CD8-positive, alpha-beta memory T cell (primary cell): ENCODE measurements around the gene HMCN1. TPM values are rescaled to one million over a fixed set of nuclear protein-coding genes. Genes with fewer than 3 reads are reported as not detected.
"Not testable (repeated sequence)": the region's sequence is repeated elsewhere in the genome, so short reads cannot be mapped to it uniquely, and the experiment has no call there.

ENCODE experiments used
- CTCF ChIA-PET: fragments of 350-600 bp; sonication (Branson Sonifier 250); formaldehyde crosslinking; loops from one replicate; lab custom pipeline; 2021; ENCODE audit warnings: antibody characterized with exemption; lab: Charles Lee
- POLR2A ChIA-PET: fragments of 350-600 bp; sonication (Branson Sonifier 250); formaldehyde crosslinking; loops from one replicate; lab custom pipeline; 2021; ENCODE audit warnings: antibody characterized with exemption; lab: Charles Lee
- DNase-seq, 5 donors: peaks; one replicate each; pipeline versions ENCODE4 v3.0.0 to v3.0.0-alpha.2; 2020 to 2022; ENCODE audit warnings: mixed read lengths in 1 of 5
- H3K27ac ChIP-seq: one replicate; pipeline ENCODE4 v1.7.0; 2013; ENCODE audit warnings: low read depth, mild to moderate bottlenecking, low read length, moderate library complexity
- H3K27me3 ChIP-seq: 2 replicates; pipeline ENCODE4 v1.7.0; 2013; ENCODE audit warnings: low read length, mild to moderate bottlenecking; ENCODE audit not compliant: insufficient read depth, poor library complexity, severe bottlenecking
- H3K36me3 ChIP-seq: 2 replicates; pipeline ENCODE4 v1.7.0; 2013; ENCODE audit warnings: mild to moderate bottlenecking, low read length, moderate library complexity; ENCODE audit not compliant: insufficient read depth
- H3K4me1 ChIP-seq: 2 replicates; pipeline ENCODE4 v1.7.0; 2013; ENCODE audit warnings: mild to moderate bottlenecking, low read length, moderate library complexity; ENCODE audit not compliant: insufficient read depth
- H3K4me3 ChIP-seq: 2 replicates; pipeline ENCODE4 v1.7.0; 2013; ENCODE audit warnings: mild to moderate bottlenecking, low read length
- H3K9me3 ChIP-seq: 2 replicates; pipeline ENCODE4 v1.7.0; 2013; ENCODE audit warnings: mild to moderate bottlenecking, low read length
- H3K27ac Mint-ChIP-seq, 8 donors: one replicate each; pipeline ENCODE4 v1.8.0; 2020 to 2021; ENCODE audit warnings: mixed read lengths in 8 of 8, mild to moderate bottlenecking in 6 of 8, inconsistent platforms in 3 of 8, moderate library complexity in 3 of 8
- H3K27me3 Mint-ChIP-seq, 2 donors: one replicate each; pipeline ENCODE4 v1.8.0; 2020 to 2021; ENCODE audit warnings: mixed read lengths in 2 of 2, mild to moderate bottlenecking in 1 of 2, moderate library complexity in 1 of 2
- H3K36me3 Mint-ChIP-seq, 3 donors: one replicate each; pipeline ENCODE4 v1.8.0; 2020 to 2021; ENCODE audit warnings: mixed read lengths in 3 of 3, inconsistent platforms in 1 of 3, mild to moderate bottlenecking in 1 of 3
- H3K4me1 Mint-ChIP-seq, 3 donors: one replicate each; pipeline ENCODE4 v1.8.0; 2020 to 2021; ENCODE audit warnings: mixed read lengths in 3 of 3, inconsistent platforms in 1 of 3, mild to moderate bottlenecking in 1 of 3
- H3K4me3 Mint-ChIP-seq, 7 donors: one replicate each; pipeline ENCODE4 v1.8.0; 2020 to 2021; ENCODE audit warnings: mixed read lengths in 7 of 7, mild to moderate bottlenecking in 6 of 7, moderate library complexity in 4 of 7, inconsistent platforms in 2 of 7
- H3K9me3 Mint-ChIP-seq, 5 donors: one replicate each; pipeline ENCODE4 v1.8.0; 2020 to 2022; ENCODE audit warnings: mixed read lengths in 5 of 5, mild to moderate bottlenecking in 3 of 5, moderate library complexity in 2 of 5, inconsistent platforms in 1 of 5
- polyA plus RNA-seq: library from polyadenylated mRNA; unstranded; fragments of 300-500 nt; fragmentation: Illumina TruSeq; gene quantifications from one replicate; pipeline ENCODE4 v1.2.3, GENCODE V29; 2021
- total RNA-seq, 2 experiments: library from RNA; stranded (reverse); gene quantifications; one replicate each; pipeline ENCODE4 v1.2.3, GENCODE V29; 2021

The HMCN1 gene
- total and polyA plus RNA-seq, 3 experiments from 2014 or later, result 0.02 to 0.04 TPM; not detected in 1

DNA sequence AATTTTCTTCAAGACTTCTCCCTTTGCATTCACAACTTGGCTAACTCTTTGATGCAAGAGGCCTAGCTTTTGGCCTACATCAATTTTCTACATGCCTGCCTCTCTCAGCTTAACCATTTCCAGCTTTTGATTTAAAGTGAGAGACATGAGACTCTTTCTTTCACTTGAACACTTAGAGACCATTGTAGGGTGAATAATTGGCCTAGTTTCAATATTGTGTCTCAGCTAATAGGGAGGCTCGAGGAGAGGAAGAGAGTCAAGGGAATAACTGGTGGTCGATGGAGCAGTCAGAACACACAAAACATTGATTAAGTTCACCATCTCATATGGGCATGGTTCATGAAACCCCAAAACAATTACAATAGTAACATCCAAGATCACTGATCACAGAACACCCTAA, 415.4 kb downstream of the HMCN1 start:
- Histone ChIP-seq H3K4me1 (no peaks in the 10 kb centered on the region), H3K4me3 (no peak overlapping the region), H3K27ac (no peak overlapping the region), H3K36me3 (no peaks in the 10 kb centered on the region), H3K9me3 (no peaks in the 10 kb centered on the region), H3K27me3 (no peaks in the 10 kb centered on the region)
- Mint-ChIP-seq H3K27ac (no peak overlapping the region), H3K4me1 (no peaks in the 10 kb centered on the region), H3K36me3 (no peaks in the 10 kb centered on the region), H3K9me3 (peaks cover 0 to 7% (median 0%) of the 10 kb centered on the region in 5 donors), H3K27me3 (no peaks in the 10 kb centered on the region), H3K4me3 (no peak overlapping the region)
- no peak for DNase-seq
- POLR2A ChIA-PET, result no interaction called here
- CTCF ChIA-PET, result no interaction called here

DNA sequence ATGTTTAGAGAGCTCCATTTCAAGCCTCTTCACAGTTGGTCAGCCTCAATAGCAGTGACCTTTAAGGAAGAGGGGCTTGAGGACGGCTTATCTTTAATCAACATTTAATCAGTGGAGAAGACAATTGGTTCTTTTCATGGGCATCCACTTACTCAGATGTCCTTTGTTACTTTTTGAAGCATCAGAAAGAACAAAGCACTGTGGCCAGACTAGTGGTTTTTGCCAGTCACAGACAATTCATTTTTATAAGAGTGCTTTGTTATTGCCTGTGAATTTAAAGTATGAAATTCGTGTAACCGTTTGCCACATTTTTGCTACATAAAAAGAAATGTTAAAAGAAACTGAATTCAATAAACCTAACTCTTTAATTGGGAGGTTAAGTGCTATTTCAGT, 418.0 kb downstream of the HMCN1 start:
- POLR2A ChIA-PET, result no interaction called here

GRCh38 chr1:186152620-186153239, 418.5 kb downstream of the HMCN1 start:
- H3K27ac Mint-ChIP-seq, result no peak overlapping the region
- H3K9me3 Mint-ChIP-seq, result no peaks in the 10 kb centered on the region
- CTCF ChIA-PET, result no interaction called here

More for the DNA sequence above, 418.0 kb downstream of the HMCN1 start:
- Histone ChIP-seq H3K4me1 (no peaks in the 10 kb centered on the region), H3K27ac (no peak overlapping the region), H3K9me3 (no peaks in the 10 kb centered on the region), H3K4me3 (no peak overlapping the region), H3K36me3 (no peaks in the 10 kb centered on the region), H3K27me3 (no peaks in the 10 kb centered on the region)
- CTCF ChIA-PET, result no interaction called here
- H3K27ac Mint-ChIP-seq, result no peak overlapping the region
- no peak for DNase-seq
- H3K36me3 Mint-ChIP-seq, result no peaks in the 10 kb centered on the region
- peaks cover 0 to under 1% (median 0%) of the 10 kb centered on the region in 5 donors for H3K9me3 Mint-ChIP-seq
- no peaks in the 10 kb centered on the region for H3K4me1 Mint-ChIP-seq
- no peaks in the 10 kb centered on the region for H3K27me3 Mint-ChIP-seq
- H3K4me3 Mint-ChIP-seq, result no peak overlapping the region

DNA sequence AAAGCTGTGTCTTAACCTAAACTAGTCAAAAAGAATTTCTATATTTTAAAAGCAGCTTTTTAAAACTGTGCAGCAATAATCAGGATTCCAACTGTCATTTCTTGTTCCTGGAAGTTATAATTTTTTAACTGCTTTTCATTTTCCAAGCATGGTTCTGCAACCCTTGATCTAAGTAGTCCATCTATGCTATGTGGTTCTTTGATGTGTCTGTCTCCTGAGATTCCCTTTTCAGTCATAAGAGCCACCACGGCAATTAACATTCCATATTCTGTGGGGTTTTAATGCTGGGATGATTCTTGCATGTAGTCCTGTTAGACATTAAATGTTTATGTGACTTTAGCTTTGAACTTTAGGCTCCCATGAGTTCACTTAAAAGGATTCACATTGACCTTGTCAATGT, 420.5 kb downstream of the HMCN1 start:
- Histone ChIP-seq H3K9me3 (no peaks in the 10 kb centered on the region), H3K27ac (no peak overlapping the region), H3K27me3 (no peaks in the 10 kb centered on the region), H3K4me3 (no peak overlapping the region), H3K36me3 (no peaks in the 10 kb centered on the region), H3K4me1 (no peaks in the 10 kb centered on the region)
- Mint-ChIP-seq H3K36me3 (no peaks in the 10 kb centered on the region), H3K27me3 (no peaks in the 10 kb centered on the region), H3K4me1 (no peaks in the 10 kb centered on the region), H3K9me3 (peaks cover 0 to 2% (median 0%) of the 10 kb centered on the region in 5 donors), H3K27ac (no peak overlapping the region), H3K4me3 (no peak overlapping the region)
- CTCF ChIA-PET, result no interaction called here
- POLR2A ChIA-PET, result no interaction called here
- DNase-seq, result no peak

More at GRCh38 chr1:186152620-186153239, 418.5 kb downstream of the HMCN1 start:
- POLR2A ChIA-PET, result no interaction called here
- no peaks in the 10 kb centered on the region for H3K4me1 Mint-ChIP-seq
- H3K4me3 ChIP-seq, result no peak overlapping the region
- no peaks in the 10 kb centered on the region for H3K27me3 ChIP-seq
- no peaks in the 10 kb centered on the region for H3K4me1 ChIP-seq
- no peak overlapping the region for H3K4me3 Mint-ChIP-seq
- no peaks in the 10 kb centered on the region for H3K27me3 Mint-ChIP-seq
- no peaks in the 10 kb centered on the region for H3K36me3 Mint-ChIP-seq
- no peak overlapping the region for H3K27ac ChIP-seq
- H3K36me3 ChIP-seq, result no peaks in the 10 kb centered on the region
- no peak for DNase-seq
- H3K9me3 ChIP-seq, result no peaks in the 10 kb centered on the region

DNA sequence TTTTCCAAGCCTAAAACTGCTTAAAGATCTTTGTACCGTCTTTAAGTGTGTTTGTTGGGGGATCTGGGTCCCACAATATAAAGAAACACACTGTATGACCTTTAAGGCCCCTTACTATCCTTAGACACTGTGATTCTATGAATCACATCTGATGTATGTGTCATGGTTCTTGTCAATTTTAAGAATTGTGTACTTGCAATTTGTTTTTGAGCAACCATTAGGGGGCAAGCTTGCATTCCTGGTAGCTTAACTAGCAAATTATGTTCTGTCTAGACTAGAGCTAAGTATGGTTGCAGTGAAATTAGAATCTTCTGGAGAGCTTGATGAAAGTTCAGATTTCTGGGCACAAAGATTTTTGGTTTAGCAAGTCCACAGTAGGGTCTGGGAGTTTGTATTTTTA, 421.4 kb downstream of the HMCN1 start:
- no peaks in the 10 kb centered on the region for H3K27me3 Mint-ChIP-seq
- CTCF ChIA-PET, result no interaction called here
- no peaks in the 10 kb centered on the region for H3K9me3 ChIP-seq
- H3K4me3 ChIP-seq, result no peak overlapping the region
- no peak overlapping the region for H3K27ac ChIP-seq
- H3K4me1 ChIP-seq, result no peaks in the 10 kb centered on the region
- H3K27ac Mint-ChIP-seq, result no peak overlapping the region
- H3K9me3 Mint-ChIP-seq, result peaks cover 0 to 2% (median 0%) of the 10 kb centered on the region in 5 donors
- DNase-seq, result no peak
- POLR2A ChIA-PET, result no interaction called here
- H3K36me3 ChIP-seq, result no peaks in the 10 kb centered on the region
- no peak overlapping the region for H3K4me3 Mint-ChIP-seq
- H3K36me3 Mint-ChIP-seq, result no peaks in the 10 kb centered on the region
- H3K27me3 ChIP-seq, result no peaks in the 10 kb centered on the region
- H3K4me1 Mint-ChIP-seq, result no peaks in the 10 kb centered on the region

DNA sequence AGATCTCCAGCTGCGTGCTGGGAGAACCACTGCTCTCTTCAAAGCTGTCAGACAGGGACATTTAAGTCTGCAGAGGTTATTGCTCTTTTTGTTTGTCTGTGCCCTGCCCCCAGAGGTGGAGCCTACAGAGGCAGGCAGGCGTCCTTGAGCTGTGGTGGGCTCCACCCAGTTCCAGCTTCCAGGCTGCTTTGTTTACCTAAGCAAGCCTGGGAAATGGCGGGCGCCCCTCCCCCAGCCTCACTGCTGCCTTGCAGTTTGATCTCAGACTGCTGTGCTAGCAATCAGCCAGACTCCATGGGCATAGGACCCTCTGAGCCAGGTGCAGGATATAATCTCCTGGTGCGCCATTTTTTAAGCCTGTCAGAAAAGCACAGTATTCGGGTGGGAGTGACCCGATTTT, 428.7 kb downstream of the HMCN1 start:
- H3K27me3 Mint-ChIP-seq, CTCF ChIA-PET, H3K36me3 ChIP-seq, H3K27me3 ChIP-seq, H3K27ac Mint-ChIP-seq, H3K27ac ChIP-seq, H3K4me3 Mint-ChIP-seq, DNase-seq, H3K4me1 ChIP-seq, H3K9me3 Mint-ChIP-seq, H3K36me3 Mint-ChIP-seq, H3K9me3 ChIP-seq, H3K4me3 ChIP-seq, H3K4me1 Mint-ChIP-seq, POLR2A ChIA-PET: not testable (repeated sequence)

DNA sequence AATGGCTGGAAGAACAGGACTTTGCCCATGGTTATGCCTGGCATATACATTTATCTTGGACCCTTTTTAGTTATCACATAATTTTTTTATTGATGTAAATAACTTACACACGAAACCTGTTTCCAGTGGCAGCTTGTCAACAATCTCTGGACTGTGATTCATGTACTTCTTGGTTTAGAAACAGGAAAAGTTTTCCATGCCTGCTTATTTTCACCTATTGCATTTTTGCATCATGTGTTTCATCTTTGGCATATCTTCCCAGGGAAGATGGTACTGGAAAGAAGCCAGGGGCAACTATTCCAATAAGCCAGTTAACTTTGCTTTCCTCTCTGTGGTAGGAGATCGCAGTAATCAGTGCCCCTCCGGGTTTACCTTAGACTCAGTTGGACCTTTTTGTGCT, 430.6 kb downstream of the HMCN1 start:
- H3K36me3 ChIP-seq, result no peaks in the 10 kb centered on the region
- no peaks in the 10 kb centered on the region for H3K4me1 ChIP-seq
- no peak overlapping the region for H3K27ac ChIP-seq
- Mint-ChIP-seq H3K36me3 (no peaks in the 10 kb centered on the region), H3K27ac (no peak overlapping the region), H3K9me3 (peaks cover 0 to 3% (median 2%) of the 10 kb centered on the region in 5 donors), H3K27me3 (peaks cover 7 to 8% of the 10 kb centered on the region in 2 donors), H3K4me3 (no peak overlapping the region), H3K4me1 (no peaks in the 10 kb centered on the region)
- ChIA-PET CTCF (no interaction called here), POLR2A (no interaction called here)
- no peak for DNase-seq
- no peaks in the 10 kb centered on the region for H3K27me3 ChIP-seq
- no peak overlapping the region for H3K4me3 ChIP-seq
- no peaks in the 10 kb centered on the region for H3K9me3 ChIP-seq

GRCh38 chr1:186165303-186165702, 431.1 kb downstream of the HMCN1 start:
- no peaks in the 10 kb centered on the region for H3K4me1 Mint-ChIP-seq
- POLR2A ChIA-PET, result no interaction called here
- H3K9me3 ChIP-seq, result no peaks in the 10 kb centered on the region
- H3K4me3 ChIP-seq, result no peak overlapping the region
- CTCF ChIA-PET, result no interaction called here
- no peaks in the 10 kb centered on the region for H3K27me3 ChIP-seq
- no peaks in the 10 kb centered on the region for H3K36me3 ChIP-seq
- H3K4me3 Mint-ChIP-seq, result no peak overlapping the region
- no peaks in the 10 kb centered on the region for H3K36me3 Mint-ChIP-seq
- H3K9me3 Mint-ChIP-seq, result peaks cover 0 to 3% (median 2%) of the 10 kb centered on the region in 5 donors
- DNase-seq, result no peak
- H3K4me1 ChIP-seq, result no peaks in the 10 kb centered on the region
- H3K27ac Mint-ChIP-seq, result no peak overlapping the region
- H3K27ac ChIP-seq, result no peak overlapping the region
- H3K27me3 Mint-ChIP-seq, result peaks cover 8 to 9% of the 10 kb centered on the region in 2 donors
